ENCODE results near the gene CDH23. TPM values are rescaled to one million over a fixed set of nuclear protein-coding genes. Genes with fewer than 3 reads are reported as not detected.

Gene CDH23
- total RNA-seq, 1 experiment from 2014 or later: 0.02 TPM

GRCh38 chr10:71467569-71468362, 71.0 kb downstream of the CDH23 start:
- no peak for DNase-seq (ENCODE audit: unreplicated experiment)
- no TSS peak for BruUV-seq (replicated peaks)

GRCh38 chr10:71468363-71469094, 71.8 kb downstream of the CDH23 start:
- intact Hi-C loops (cut with micrococcal nuclease): no loop called here
- Mint-ChIP-seq H3K4me3 (ENCODE audit: unreplicated experiment) (no peak overlapping the region), H3K27me3 (ENCODE audit: insufficient read depth, unreplicated experiment) (peaks cover 19% of the 10 kb centered on the region), H3K27ac (ENCODE audit: low read depth, unreplicated experiment) (no peak overlapping the region), H3K9me3 (ENCODE audit: unreplicated experiment) (no peaks in the 10 kb centered on the region), H3K4me1 (ENCODE audit: insufficient read depth, unreplicated experiment) (no peaks in the 10 kb centered on the region), H3K36me3 (ENCODE audit: insufficient read depth, unreplicated experiment) (no peaks in the 10 kb centered on the region)
- CTCF ChIA-PET: interaction anchor here (0.6 to 0.7 kb wide), 3 partner anchors 119 to 1420 kb away, joined by 3 read pairs; no protein-coding TSS in a partner anchor
- DNase-seq (ENCODE audit: unreplicated experiment): no peak
- BruUV-seq (replicated peaks): no TSS peak
- no peak for TF ChIP-seq CTCF (IDR thresholded peaks at IDR 0.05; ENCODE audit: unreplicated experiment)
- POLR2A ChIA-PET: no interaction called here

More at GRCh38 chr10:71467569-71468362, 71.0 kb downstream of the CDH23 start:
- no peaks in the 10 kb centered on the region for H3K4me1 Mint-ChIP-seq (ENCODE audit: insufficient read depth, unreplicated experiment)
- intact Hi-C loops (cut with micrococcal nuclease): no loop called here
- TF ChIP-seq CTCF (IDR thresholded peaks at IDR 0.05; ENCODE audit: unreplicated experiment): no peak
- no peaks in the 10 kb centered on the region for H3K36me3 Mint-ChIP-seq (ENCODE audit: insufficient read depth, unreplicated experiment)
- no peak overlapping the region for H3K4me3 Mint-ChIP-seq (ENCODE audit: unreplicated experiment)
- POLR2A ChIA-PET: no interaction called here
- peaks cover 19% of the 10 kb centered on the region for H3K27me3 Mint-ChIP-seq (ENCODE audit: insufficient read depth, unreplicated experiment)
- no peak overlapping the region for H3K27ac Mint-ChIP-seq (ENCODE audit: low read depth, unreplicated experiment)
- CTCF ChIA-PET: interaction anchor here (0.6 to 0.7 kb wide), 3 partner anchors 119 to 1421 kb away, joined by 3 read pairs; no protein-coding TSS in a partner anchor
- no peaks in the 10 kb centered on the region for H3K9me3 Mint-ChIP-seq (ENCODE audit: unreplicated experiment)

GRCh38 chr10:71471006-71471405, 74.3 kb downstream of the CDH23 start:
- H3K4me1 Mint-ChIP-seq (ENCODE audit: insufficient read depth, unreplicated experiment): no peaks in the 10 kb centered on the region
- H3K9me3 Mint-ChIP-seq (ENCODE audit: unreplicated experiment): no peaks in the 10 kb centered on the region
- H3K27ac Mint-ChIP-seq (ENCODE audit: low read depth, unreplicated experiment): no peak overlapping the region
- ChIA-PET POLR2A (no interaction called here), CTCF (no interaction called here)
- BruUV-seq (replicated peaks): no TSS peak
- DNase-seq (ENCODE audit: unreplicated experiment): no peak
- intact Hi-C loops (cut with micrococcal nuclease): no loop called here
- H3K27me3 Mint-ChIP-seq (ENCODE audit: insufficient read depth, unreplicated experiment): peaks cover 19% of the 10 kb centered on the region
- H3K4me3 Mint-ChIP-seq (ENCODE audit: unreplicated experiment): no peak overlapping the region
- no peak for TF ChIP-seq CTCF (IDR thresholded peaks at IDR 0.05; ENCODE audit: unreplicated experiment)
- no peaks in the 10 kb centered on the region for H3K36me3 Mint-ChIP-seq (ENCODE audit: insufficient read depth, unreplicated experiment)

GRCh38 chr10:71471957-71472365, 75.2 kb downstream of the CDH23 start:
- no peak for DNase-seq (ENCODE audit: unreplicated experiment)
- Mint-ChIP-seq H3K4me3 (ENCODE audit: unreplicated experiment) (no peak overlapping the region), H3K27ac (ENCODE audit: low read depth, unreplicated experiment) (no peak overlapping the region), H3K27me3 (ENCODE audit: insufficient read depth, unreplicated experiment) (peaks cover 26% of the 10 kb centered on the region), H3K4me1 (ENCODE audit: insufficient read depth, unreplicated experiment) (no peaks in the 10 kb centered on the region), H3K9me3 (ENCODE audit: unreplicated experiment) (no peaks in the 10 kb centered on the region), H3K36me3 (ENCODE audit: insufficient read depth, unreplicated experiment) (no peaks in the 10 kb centered on the region)
- POLR2A ChIA-PET: no interaction called here
- CTCF ChIA-PET: interaction anchor here (0.7 kb wide), 1 partner anchor 195 kb away, joined by 4 read pairs; no protein-coding TSS in a partner anchor
- no peak for TF ChIP-seq CTCF (IDR thresholded peaks at IDR 0.05; ENCODE audit: unreplicated experiment)
- BruUV-seq (replicated peaks): no TSS peak
- intact Hi-C loops (cut with micrococcal nuclease): no loop called here
